Cerebellar nuclear complex (tissue), 1 donor: ENCODE data around the gene PRMT1.
"Not testable (repeated sequence)": the region's sequence is repeated elsewhere in the genome, so short reads cannot be mapped to it uniquely, and the experiment has no call there.

Experiments used
- DNase-seq, 2 experiments: peaks; one replicate each; lab custom pipeline; 2025; lab: John Stamatoyannopoulos, UW

PRMT1 gene

GRCh38 chr19:49677231-49677900 lies at the start of gene PRMT1:
PRMT1 (plus strand) TSS chr19:49677271; CDS start chr19:49677281, 10 bp downstream.
- DNase-seq: no peak

GRCh38 chr19:49629659-49630058 lies 47.4 kb upstream of the PRMT1 start:
- no peak for DNase-seq

- DNase-seq: no peak
Measured at GRCh38 chr19:49631014-49631588, 46.0 kb upstream of the PRMT1 start.

GRCh38 chr19:49631610-49632192 lies 45.4 kb upstream of the PRMT1 start:
- DNase-seq: no peak

GRCh38 chr19:49632576-49632975 lies 44.5 kb upstream of the PRMT1 start:
- DNase-seq: no peak

GRCh38 chr19:49633273-49633672 lies 43.8 kb upstream of the PRMT1 start:
- not testable (repeated sequence) for DNase-seq

- DNase-seq: no peak
Measured at GRCh38 chr19:49635530-49636232, 41.4 kb upstream of the PRMT1 start.

- DNase-seq: no peak
Measured at GRCh38 chr19:49636233-49636932, 40.7 kb upstream of the PRMT1 start.

- DNase-seq: no peak
Measured at GRCh38 chr19:49637821-49638738, 39.0 kb upstream of the PRMT1 start.

- DNase-seq: no peak
Measured at GRCh38 chr19:49639401-49640112, 37.5 kb upstream of the PRMT1 start.

GRCh38 chr19:49640113-49640898 lies 36.8 kb upstream of the PRMT1 start, which contains the start of gene RRAS:
RRAS (minus strand) TSS chr19:49640143; CDS start chr19:49640098, 45 bp downstream.
- peak; percentile 97 for DNase-seq

- peak; percentile 71 to 94 for DNase-seq
Measured at GRCh38 chr19:49641688-49642491, 35.2 kb upstream of the PRMT1 start, which contains the start of gene SCAF1. SCAF1 (plus strand) TSS chr19:49642209; CDS start chr19:49645027, 2,818 bp downstream.

GRCh38 chr19:49642492-49643035 lies 34.5 kb upstream of the PRMT1 start:
- no peak for DNase-seq

- no peak for DNase-seq
Measured at GRCh38 chr19:49643466-49643865, 33.6 kb upstream of the PRMT1 start.

GRCh38 chr19:49645592-49645991 lies 31.5 kb upstream of the PRMT1 start:
- DNase-seq: no peak

GRCh38 chr19:49645995-49646394 lies 31.1 kb upstream of the PRMT1 start:
- no peak for DNase-seq

- DNase-seq: no peak
Measured at GRCh38 chr19:49646586-49646985, 30.5 kb upstream of the PRMT1 start.
